ENCODE data around the gene TRIM17. TPM values are rescaled to one million over a fixed set of nuclear protein-coding genes. Genes with fewer than 3 reads are reported as not detected.

TRIM17 gene
- total and polyA plus RNA-seq, 2 of the 13 experiments (the other 11 are each of a cell fraction or from before 2014, with no cell fraction given), result 0.32 to 0.64 TPM

- TF ChIP-seq, protein P1, sequence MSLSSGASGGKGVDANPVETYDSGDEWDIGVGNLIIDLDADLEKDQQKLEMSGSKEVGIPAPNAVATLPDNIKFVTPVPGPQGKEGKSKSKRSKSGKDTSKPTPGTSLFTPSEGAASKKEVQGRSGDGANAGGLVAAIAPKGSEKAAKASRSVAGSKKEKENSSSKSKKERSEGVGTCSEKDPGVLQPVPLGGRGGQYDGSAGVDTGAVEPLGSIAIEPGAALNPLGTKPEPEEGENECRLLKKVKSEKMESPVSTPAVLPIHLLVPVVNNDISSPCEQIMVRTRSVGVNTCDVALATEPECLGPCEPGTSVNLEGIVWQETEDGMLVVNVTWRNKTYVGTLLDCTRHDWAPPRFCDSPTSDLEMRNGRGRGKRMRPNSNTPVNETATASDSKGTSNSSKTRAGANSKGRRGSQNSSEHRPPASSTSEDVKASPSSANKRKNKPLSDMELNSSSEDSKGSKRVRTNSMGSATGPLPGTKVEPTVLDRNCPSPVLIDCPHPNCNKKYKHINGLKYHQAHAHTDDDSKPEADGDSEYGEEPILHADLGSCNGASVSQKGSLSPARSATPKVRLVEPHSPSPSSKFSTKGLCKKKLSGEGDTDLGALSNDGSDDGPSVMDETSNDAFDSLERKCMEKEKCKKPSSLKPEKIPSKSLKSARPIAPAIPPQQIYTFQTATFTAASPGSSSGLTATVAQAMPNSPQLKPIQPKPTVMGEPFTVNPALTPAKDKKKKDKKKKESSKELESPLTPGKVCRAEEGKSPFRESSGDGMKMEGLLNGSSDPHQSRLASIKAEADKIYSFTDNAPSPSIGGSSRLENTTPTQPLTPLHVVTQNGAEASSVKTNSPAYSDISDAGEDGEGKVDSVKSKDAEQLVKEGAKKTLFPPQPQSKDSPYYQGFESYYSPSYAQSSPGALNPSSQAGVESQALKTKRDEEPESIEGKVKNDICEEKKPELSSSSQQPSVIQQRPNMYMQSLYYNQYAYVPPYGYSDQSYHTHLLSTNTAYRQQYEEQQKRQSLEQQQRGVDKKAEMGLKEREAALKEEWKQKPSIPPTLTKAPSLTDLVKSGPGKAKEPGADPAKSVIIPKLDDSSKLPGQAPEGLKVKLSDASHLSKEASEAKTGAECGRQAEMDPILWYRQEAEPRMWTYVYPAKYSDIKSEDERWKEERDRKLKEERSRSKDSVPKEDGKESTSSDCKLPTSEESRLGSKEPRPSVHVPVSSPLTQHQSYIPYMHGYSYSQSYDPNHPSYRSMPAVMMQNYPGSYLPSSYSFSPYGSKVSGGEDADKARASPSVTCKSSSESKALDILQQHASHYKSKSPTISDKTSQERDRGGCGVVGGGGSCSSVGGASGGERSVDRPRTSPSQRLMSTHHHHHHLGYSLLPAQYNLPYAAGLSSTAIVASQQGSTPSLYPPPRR (CRISPR knock-in tag; IDR thresholded peaks at IDR 0.05; ENCODE audit: borderline replicate concordance), result no peak
Observed at GRCh38 chr1:228457017-228457395, 40.3 kb upstream of the TRIM17 start (continued).

- ATAC-seq, result no peak
- ChIA-PET CTCF (ENCODE audit: low intra/inter-chr PET ratio, low total read pairs) (no interaction called here), POLR2A (no interaction called here)
- Histone ChIP-seq H4K20me1 (ENCODE audit: insufficient read depth, low read length) (no peaks in the 10 kb centered on the region), H3K79me2 (ENCODE audit: insufficient read depth, low read length) (no peaks in the 10 kb centered on the region), H3K27me3 (ENCODE audit: control insufficient read depth in 1 of 2, insufficient read depth in 2 of 2, low read length in 2 of 2) (no peaks in the 10 kb centered on the region), H3K9me3 (ENCODE audit: low read length) (no peaks in the 10 kb centered on the region), H3K36me3 (replicated peaks in 1 of 2; ENCODE audit: control insufficient read depth in 1 of 2, insufficient read depth in 2 of 2, low read length in 2 of 2) (no peaks in the 10 kb centered on the region), H3K9ac (ENCODE audit: insufficient read depth, low read depth, low read length) (no peak overlapping the region), H3K27ac (ENCODE audit: extremely low read length, insufficient read depth, low read length) (no peak overlapping the region), H3K4me2 (ENCODE audit: low read depth, low read length) (no peak overlapping the region), H2AFZ (ENCODE audit: low read length) (no peak overlapping the region), H3K4me1 (ENCODE audit: insufficient read depth, low read length) (peaks cover 28% of the 10 kb centered on the region), H3K4me3 (replicated peaks in 1 of 3; ENCODE audit: insufficient read depth in 1 of 3, low read depth in 2 of 3, low read length in 3 of 3) (no peak overlapping the region)
- no TSS peak for BruUV-seq (replicated peaks)
- in situ Hi-C loops (cut with HindIII; ENCODE audit: extremely low pct_ligation_motif_present, low pct_unique_long_range_greater_than_20kb), result no loop called here
- no peak for FAIRE-seq
- WGBS (ENCODE audit: low lambda C conversion rate), result 28% methylated on average over 6 of the region's 6 CpGs
- intact Hi-C loops (cut with micrococcal nuclease; ENCODE audit: unreplicated experiment), result loop anchor here (10.0 kb wide), 1 partner anchor 972 kb away; no protein-coding TSS in a partner anchor
- no peak for DNase-seq (ENCODE audit: low spot score)
- no peak for TF ChIP-seq LRRFIP1 (CRISPR knock-in tag; conservative IDR thresholded peaks at IDR 0.05)
- TF ChIP-seq, protein P2, sequence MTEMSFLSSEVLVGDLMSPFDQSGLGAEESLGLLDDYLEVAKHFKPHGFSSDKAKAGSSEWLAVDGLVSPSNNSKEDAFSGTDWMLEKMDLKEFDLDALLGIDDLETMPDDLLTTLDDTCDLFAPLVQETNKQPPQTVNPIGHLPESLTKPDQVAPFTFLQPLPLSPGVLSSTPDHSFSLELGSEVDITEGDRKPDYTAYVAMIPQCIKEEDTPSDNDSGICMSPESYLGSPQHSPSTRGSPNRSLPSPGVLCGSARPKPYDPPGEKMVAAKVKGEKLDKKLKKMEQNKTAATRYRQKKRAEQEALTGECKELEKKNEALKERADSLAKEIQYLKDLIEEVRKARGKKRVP (CRISPR knock-in tag; IDR thresholded peaks at IDR 0.05), result no peak
- TF ChIP-seq ZNF724P (CRISPR knock-in tag; IDR thresholded peaks at IDR 0.05; ENCODE audit: borderline replicate concordance), result no peak
- TF ChIP-seq, protein P3, sequence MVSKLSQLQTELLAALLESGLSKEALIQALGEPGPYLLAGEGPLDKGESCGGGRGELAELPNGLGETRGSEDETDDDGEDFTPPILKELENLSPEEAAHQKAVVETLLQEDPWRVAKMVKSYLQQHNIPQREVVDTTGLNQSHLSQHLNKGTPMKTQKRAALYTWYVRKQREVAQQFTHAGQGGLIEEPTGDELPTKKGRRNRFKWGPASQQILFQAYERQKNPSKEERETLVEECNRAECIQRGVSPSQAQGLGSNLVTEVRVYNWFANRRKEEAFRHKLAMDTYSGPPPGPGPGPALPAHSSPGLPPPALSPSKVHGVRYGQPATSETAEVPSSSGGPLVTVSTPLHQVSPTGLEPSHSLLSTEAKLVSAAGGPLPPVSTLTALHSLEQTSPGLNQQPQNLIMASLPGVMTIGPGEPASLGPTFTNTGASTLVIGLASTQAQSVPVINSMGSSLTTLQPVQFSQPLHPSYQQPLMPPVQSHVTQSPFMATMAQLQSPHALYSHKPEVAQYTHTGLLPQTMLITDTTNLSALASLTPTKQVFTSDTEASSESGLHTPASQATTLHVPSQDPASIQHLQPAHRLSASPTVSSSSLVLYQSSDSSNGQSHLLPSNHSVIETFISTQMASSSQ (IDR thresholded peaks at IDR 0.05; ENCODE audit: low read depth), result no peak
- TF ChIP-seq, protein P3 (CRISPR knock-in tag; IDR thresholded peaks at IDR 0.05; ENCODE audit: borderline replicate concordance), result no peak
Observed at GRCh38 chr1:228456252-228457016, 39.8 kb upstream of the TRIM17 start.
